H1 (cell line): ENCODE results near the gene ANKRD40CL. TPM values are rescaled to one million over a fixed set of nuclear protein-coding genes. Genes with fewer than 3 reads are reported as not detected.

Experiments
- ASH2L ChIP-seq: fragments of 200-600, 300-600 bp; sonication (generic); IDR thresholded peaks from one replicate; pipeline ENCODE4 v1.7.1; 2017; ENCODE audit warnings: low read length
- BCL11A ChIP-seq, 2 experiments: IDR thresholded peaks; one replicate each; pipeline ENCODE4 v1.6.1; 2011; ENCODE audit warnings: low read depth in 2 of 2, low read length in 2 of 2, mild to moderate bottlenecking in 2 of 2
- CBX8 ChIP-seq: fragments of 300-800, 300-1000 bp; sonication (generic); IDR thresholded peaks from 2 replicates; pipeline ENCODE4 v1.7.1; 2016; ENCODE audit warnings: low read depth, low read length, borderline replicate concordance
- CTCF ChIP-seq, 3 experiments: IDR thresholded peaks; 1 replicate in 2 of 3; 2 replicates in 1 of 3; pipeline versions ENCODE4 v1.5.1 to v1.6.1; 2011; ENCODE audit warnings: low read length in 3 of 3, mild to moderate bottlenecking in 3 of 3, inconsistent platforms in 2 of 3, low read depth in 1 of 3, moderate library complexity in 1 of 3; ENCODE audit not compliant: insufficient read depth in 1 of 3; ENCODE audit errors: control extremely low read depth in 1 of 3
- EZH2 ChIP-seq: fragments of 200-600 bp; sonication (generic); IDR thresholded peaks from 2 replicates; pipeline ENCODE4 v1.7.1; 2012; ENCODE audit warnings: low read depth, mild to moderate bottlenecking, moderate library complexity, low read length, inconsistent platforms; ENCODE audit not compliant: severe bottlenecking
- MAFK ChIP-seq: IDR thresholded peaks from 2 replicates; pipeline ENCODE4 v1.6.1; 2012; ENCODE audit warnings: low read depth, mild to moderate bottlenecking, improper control_type of control experiment, low read length
- MAX ChIP-seq: IDR thresholded peaks from 2 replicates; pipeline ENCODE4 v1.6.1; 2012; ENCODE audit warnings: inconsistent platforms
- SAP30 ChIP-seq: fragments of 300-600 bp; sonication (generic); IDR thresholded peaks from 2 replicates; pipeline ENCODE4 v1.7.1; 2012; ENCODE audit warnings: low read length, moderate library complexity, mild to moderate bottlenecking, inconsistent platforms; ENCODE audit not compliant: insufficient read depth, insufficient replicate concordance
- SIX5 ChIP-seq: IDR thresholded peaks from 2 replicates; pipeline ENCODE4 v1.6.1; 2011; ENCODE audit warnings: mild to moderate bottlenecking, low read depth, low read length
- SP2 ChIP-seq: IDR thresholded peaks from 2 replicates; pipeline ENCODE4 v1.6.1; 2012; ENCODE audit warnings: mild to moderate bottlenecking, low read length, inconsistent platforms
- TAF7 ChIP-seq: optimal IDR thresholded peaks from 2 replicates; pipeline ENCODE3; 2011; ENCODE audit warnings: low read depth, mild to moderate bottlenecking, inconsistent platforms, low read length, moderate library complexity, borderline replicate concordance
- TEAD4 ChIP-seq: IDR thresholded peaks from 2 replicates; pipeline ENCODE4 v1.6.1; 2012; ENCODE audit warnings: low read depth, low read length, inconsistent platforms, mixed read lengths
- polyA plus RNA-seq, 7 experiments: library from polyadenylated mRNA; depleted of rRNA in 3 of 7; stranded (reverse) in 5 of 7; unstranded in 2 of 7; fragments of >200 nt in 5 of 7; fragments of 200-250 nt in 2 of 7; gene quantifications; 1 replicate in 5 of 7; 2 replicates in 1 of 7; 4 replicates in 1 of 7; pipeline versions ENCODE4 v1.2.1 to v1.2.3, GENCODE V29; 2011 to 2013; ENCODE audit warnings: missing spikeins in 2 of 7, mixed read lengths in 2 of 7
- total RNA-seq: library from RNA; stranded (reverse); fragmentation: NEBNext Ultra II Directional; extraction: Animal tissue kit (Norgen Biotek cat#: 25700); gene quantifications from 2 replicates; pipeline ENCODE4 v1.2.1, GENCODE V29; 2021

The ANKRD40CL gene
- total and polyA plus RNA-seq, 2 of the 8 experiments (the other 6 are each of a cell fraction or from before 2014, with no cell fraction given), result not detected

GRCh38 chr17:50783193-50783660 lies 15.9 kb upstream of the ANKRD40CL start (continued):
- TF ChIP-seq SAP30 (no peak), CTCF (IDR thresholded peaks at IDR 0.05; ENCODE audit: control extremely low read depth in 1 of 3, insufficient read depth in 1 of 3, low read depth in 1 of 3, low read length in 3 of 3) (peak; percentile 99 to 100 (median 99)), TAF7 (no peak), EZH2 (no peak), MAX (peak; percentile 33; the same call in 1 of the 2 replicates), CBX8 (no peak), TEAD4 (no peak), ASH2L (no peak), SIX5 (no peak), SP2 (no peak), BCL11A (IDR thresholded peaks at IDR 0.05; ENCODE audit: low read depth in 2 of 2, low read length in 2 of 2) (no peak), MAFK (no peak)
- TF ChIP-seq, all 59 proteins: peak for 11
